HepG2 (cell line): ENCODE results near the gene TBCB. TPM values are rescaled to one million over a fixed set of nuclear protein-coding genes. Genes with fewer than 3 reads are reported as not detected.

Source experiments
- ATAC-seq: fragments of 200-7000 bp; cut with Tn5 transposase; 3 replicates; pipeline ENCODE4 v1.9.1; 2020; ENCODE audit warnings: mild to moderate bottlenecking, moderate library complexity
- BruUV-seq: library from RNA; stranded (reverse); fragments of 400-500 nt; replicated peaks from 2 replicates; lab custom pipeline; 2021; lab: Mats Ljungman, UMichigan
- CTCF ChIA-PET: fragments of 300-600 bp; formaldehyde crosslinking; extraction: SDS; loops from one replicate; lab custom pipeline; 2021; ENCODE audit warnings: low total read pairs, inconsistent platforms, low intra/inter-chr PET ratio; lab: Yijun Ruan, JAX
- POLR2A ChIA-PET: fragments of 350-600 bp; sonication (Branson Sonifier 250); formaldehyde crosslinking; loops from one replicate; lab custom pipeline; 2020; ENCODE audit warnings: antibody characterized with exemption, inconsistent platforms; lab: Yijun Ruan, JAX
- DNase-seq: peaks from one replicate; pipeline ENCODE4 v3.0.0-alpha.2; 2015; ENCODE audit warnings: low spot score
- FAIRE-seq: peaks from 3 replicates; lab custom pipeline; 2011; peaks lifted over from hg19 to GRCh38; lab: Jason Lieb, UNC
- H2AFZ ChIP-seq: one replicate; pipeline ENCODE4 v1.6.1; 2011; ENCODE audit warnings: low read length, inconsistent platforms
- H3K27ac ChIP-seq: fragments of 300-600 bp; 3 replicates; pipeline ENCODE4 v1.8.0; 2011; ENCODE audit warnings: mixed run types, mild to moderate bottlenecking, mixed read lengths, low read length, inconsistent platforms; ENCODE audit not compliant: insufficient read depth; ENCODE audit errors: extremely low read length
- H3K27me3 ChIP-seq, 2 experiments: fragments of 200-600 bp in 1 of 2; 2 replicates in 1 of 2; 3 replicates in 1 of 2; pipeline versions ENCODE4 v1.6.0 to v1.8.0; 2011; ENCODE audit warnings: low read length in 2 of 2, mild to moderate bottlenecking in 2 of 2, moderate library complexity in 2 of 2, inconsistent platforms in 1 of 2; ENCODE audit not compliant: insufficient read depth in 2 of 2, control insufficient read depth in 1 of 2
- H3K36me3 ChIP-seq, 2 experiments: fragments of 200-600 bp in 1 of 2; replicated peaks in 1 of 2; 2 replicates in 1 of 2; 3 replicates in 1 of 2; pipeline versions ENCODE4 v1.5.1 to v1.8.0; 2011; ENCODE audit warnings: low read length in 2 of 2, inconsistent platforms in 1 of 2; ENCODE audit not compliant: insufficient read depth in 2 of 2, control insufficient read depth in 1 of 2
- H3K4me1 ChIP-seq: 2 replicates; pipeline ENCODE4 v1.5.1; 2012; ENCODE audit warnings: low read length, inconsistent platforms; ENCODE audit not compliant: insufficient read depth
- H3K4me2 ChIP-seq: 2 replicates; pipeline ENCODE4 v1.6.0; 2011; ENCODE audit warnings: low read depth, low read length, inconsistent platforms
- H3K4me3 ChIP-seq, 3 experiments: fragments of 200-600 bp in 1 of 3; sonication (generic), shearing (Covaris generic) in 1 of 3; replicated peaks in 1 of 3; 2 replicates each; pipeline ENCODE4 v1.5.1; 2011 to 2016; ENCODE audit warnings: low read length in 3 of 3, inconsistent platforms in 2 of 3, low read depth in 2 of 3, mild to moderate bottlenecking in 2 of 3, control low read depth in 1 of 3, mixed read lengths in 1 of 3; ENCODE audit not compliant: insufficient read depth in 1 of 3
- H3K79me2 ChIP-seq: one replicate; pipeline ENCODE4 v1.6.1; 2011; ENCODE audit warnings: low read length, inconsistent platforms; ENCODE audit not compliant: insufficient read depth
- H3K9ac ChIP-seq: 2 replicates; pipeline ENCODE4 v1.6.0; 2011; ENCODE audit warnings: mild to moderate bottlenecking, low read depth, low read length, inconsistent platforms; ENCODE audit not compliant: insufficient read depth
- H3K9me3 ChIP-seq: 2 replicates; pipeline ENCODE4 v1.5.1; 2012; ENCODE audit warnings: mild to moderate bottlenecking, low read length
- H4K20me1 ChIP-seq: 2 replicates; pipeline ENCODE4 v1.6.0; 2011; ENCODE audit warnings: inconsistent platforms, mild to moderate bottlenecking, low read length, moderate library complexity; ENCODE audit not compliant: insufficient read depth
- DNMT1 ChIP-seq: sonication (generic); formaldehyde crosslinking; IDR thresholded peaks from 2 replicates; pipeline ENCODE4 v1.5.1; 2020; ENCODE audit warnings: mild to moderate bottlenecking, missing genetic modification reagents
- ESRRA ChIP-seq: sonication (generic); formaldehyde crosslinking; IDR thresholded peaks from 2 replicates; pipeline ENCODE4 v1.5.1; 2020; ENCODE audit warnings: mild to moderate bottlenecking, low read depth, missing genetic modification reagents
- KLF16 ChIP-seq, 2 experiments: sonication (generic) in 1 of 2; formaldehyde crosslinking in 1 of 2; IDR thresholded peaks; 2 replicates each; pipeline versions ENCODE4 v1.6.1 to v1.8.0; 2016 to 2023; ENCODE audit warnings: missing genetic modification reagents in 2 of 2, missing compliant biosample characterization in 1 of 2
- NFE2 ChIP-seq: sonication (generic); formaldehyde crosslinking; IDR thresholded peaks from 2 replicates; pipeline ENCODE4 v1.4.0; 2020; ENCODE audit warnings: missing genetic modification reagents
- NFYB ChIP-seq: sonication (generic); formaldehyde crosslinking; IDR thresholded peaks from 2 replicates; pipeline ENCODE4 v1.4.0; 2020; ENCODE audit warnings: missing genetic modification reagents
- POLR2AphosphoS5 ChIP-seq: IDR thresholded peaks from 2 replicates; pipeline ENCODE4 v1.6.1; 2012; ENCODE audit warnings: low read depth, low read length
- SRSF4 ChIP-seq: fragments of 200-400 bp; formaldehyde crosslinking; IDR thresholded peaks from one replicate; pipeline ENCODE4 v1.6.1; 2018; ENCODE audit warnings: mild to moderate bottlenecking, low read depth, low read length, moderate library complexity; ENCODE audit not compliant: poor library complexity, severe bottlenecking
- ZFP36L2 ChIP-seq: sonication (generic); formaldehyde crosslinking; IDR thresholded peaks from 2 replicates; pipeline ENCODE4 v1.4.0; 2020; ENCODE audit warnings: missing genetic modification reagents
- ZNF530 ChIP-seq: sonication (generic); formaldehyde crosslinking; IDR thresholded peaks from 2 replicates; pipeline ENCODE4 v1.5.0; 2020; ENCODE audit warnings: low read depth, mild to moderate bottlenecking, missing genetic modification reagents
- ZNF674 ChIP-seq: sonication (generic); formaldehyde crosslinking; IDR thresholded peaks from 2 replicates; pipeline ENCODE4 v1.5.0; 2020; ENCODE audit warnings: low read depth, mild to moderate bottlenecking, missing genetic modification reagents
- ZNF709 ChIP-seq: sonication (generic); formaldehyde crosslinking; IDR thresholded peaks from 2 replicates; pipeline ENCODE4 v1.5.0; 2020; ENCODE audit warnings: mild to moderate bottlenecking, missing genetic modification reagents
- WGBS: methylation state at CpG from one replicate; pipeline ENCODE4 v1.1.6; 2017; ENCODE audit warnings: low lambda C conversion rate; 5-methylcytosine and 5-hydroxymethylcytosine counted together
- in situ Hi-C: cut with HindIII; loops from 2 replicates; pipeline ENCODE4 v1.10.0; 2017; ENCODE audit warnings: low pct_unique_long_range_greater_than_20kb; ENCODE audit not compliant: extremely low pct_ligation_motif_present
- intact Hi-C: fragments of 100-400 bp; cut with micrococcal nuclease; formaldehyde crosslinking; loops from one replicate; pipeline ENCODE4 v1.10.0; 2022; ENCODE audit not compliant: unreplicated experiment
- polyA plus RNA-seq, 8 experiments: library from polyadenylated mRNA; depleted of rRNA in 3 of 8; stranded (reverse) in 7 of 8; unstranded in 1 of 8; fragments of >200 nt; fragmentation: Illumina TruSeq in 4 of 8; extraction: Trizol in 4 of 8; gene quantifications; 2 replicates each; pipeline versions ENCODE4 v1.2.1 to v1.2.3, GENCODE V29; 2011 to 2016; ENCODE audit warnings: low read depth in 4 of 8, missing spikeins in 1 of 8, mixed read lengths in 1 of 8; ENCODE audit not compliant: insufficient read depth in 1 of 8
- total RNA-seq, 5 experiments: library from RNA; depleted of rRNA; stranded (reverse); fragments of >200 nt; fragmentation: Illumina TruSeq; extraction: Trizol; gene quantifications; 2 replicates each; pipeline ENCODE4 v1.2.3, GENCODE V29; 2016; ENCODE audit warnings: low read depth in 1 of 5
- TF ChIP-seq, protein P1 (sequence below): sonication (generic); formaldehyde crosslinking; IDR thresholded peaks from 2 replicates; pipeline ENCODE4 v1.5.0; 2020; ENCODE audit warnings: missing genetic modification reagents
- TF ChIP-seq, protein P2 (sequence below): sonication (generic); formaldehyde crosslinking; IDR thresholded peaks from 2 replicates; pipeline ENCODE4 v1.5.1; 2020; ENCODE audit warnings: missing genetic modification reagents, mild to moderate bottlenecking, borderline replicate concordance
- TF ChIP-seq, protein P3 (sequence below): sonication (generic); IDR thresholded peaks from 2 replicates; pipeline ENCODE4 v1.6.1; 2016; ENCODE audit warnings: low read depth, borderline replicate concordance

Gene TBCB
- total and polyA plus RNA-seq, 2 of the 13 experiments (the other 11 are each of a cell fraction or from before 2014, with no cell fraction given), result 271 to 276 TPM

DNA sequence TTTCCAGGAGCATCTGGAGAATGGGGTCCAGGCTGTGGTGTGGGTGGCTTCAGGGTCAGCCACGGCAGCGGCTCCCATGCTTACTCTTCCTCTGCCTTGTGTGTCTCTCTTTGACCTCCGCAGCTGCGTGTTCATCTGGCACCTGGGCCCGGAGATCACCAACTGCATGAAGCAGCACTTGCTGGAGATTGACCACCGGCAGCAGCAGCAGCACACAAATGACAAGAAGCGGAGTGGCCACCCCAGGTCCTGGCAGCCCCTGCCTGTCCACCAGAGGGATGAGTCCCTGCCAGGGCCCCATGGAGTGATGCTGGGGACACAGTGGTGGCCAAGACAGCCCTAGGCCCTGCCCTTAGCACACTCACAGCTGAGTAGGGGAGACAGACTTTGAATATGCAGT, 22.7 kb upstream of the TBCB start (continued):
- no peak for TF ChIP-seq KLF16 (CRISPR knock-in tag; IDR thresholded peaks at IDR 0.05)
- TF ChIP-seq SRSF4, result no peak
- TF ChIP-seq, protein P1, sequence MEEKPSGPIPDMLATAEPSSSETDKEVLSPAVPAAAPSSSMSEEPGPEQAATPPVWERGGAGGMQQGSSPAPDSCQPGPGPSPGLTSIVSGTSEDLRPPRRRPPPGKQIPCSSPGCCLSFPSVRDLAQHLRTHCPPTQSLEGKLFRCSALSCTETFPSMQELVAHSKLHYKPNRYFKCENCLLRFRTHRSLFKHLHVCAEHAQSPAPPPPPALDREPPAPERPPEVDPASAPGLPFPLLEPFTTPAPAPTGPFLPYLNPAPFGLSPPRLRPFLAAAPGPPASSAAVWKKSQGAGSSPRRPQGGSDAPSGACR (CRISPR knock-in tag), result no peak

DNA sequence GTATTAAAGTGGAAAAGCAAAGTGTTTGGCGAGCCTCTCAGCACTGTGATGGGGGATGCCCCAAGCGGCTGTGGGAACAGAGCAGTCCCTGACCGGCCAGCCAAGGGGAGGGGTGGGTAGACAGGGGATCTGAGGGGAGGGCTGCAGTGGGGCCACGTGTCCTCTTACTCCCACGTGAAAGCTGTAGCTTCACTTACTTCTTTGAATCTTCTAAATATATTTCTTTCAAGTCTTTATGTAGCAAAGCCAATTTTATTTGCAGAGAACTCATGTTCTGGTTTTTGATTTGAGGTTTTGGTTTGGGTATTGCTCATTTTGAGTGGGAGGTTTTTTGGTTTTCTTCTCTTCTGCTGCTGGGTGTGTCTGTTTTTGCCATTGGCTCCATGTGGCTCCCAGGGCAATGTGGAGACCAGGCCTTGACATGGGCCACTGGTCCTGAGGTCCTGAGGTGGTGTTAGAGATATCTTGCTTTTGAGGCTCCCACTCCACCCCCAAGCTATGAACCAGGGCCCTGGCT, 22.1 kb upstream of the TBCB start:
- H3K9ac ChIP-seq, result no peak overlapping the region
- in situ Hi-C loops, result no loop called here
- no peaks in the 10 kb centered on the region for H3K9me3 ChIP-seq
- H3K4me1 ChIP-seq, result no peaks in the 10 kb centered on the region
- no peak for ATAC-seq
- BruUV-seq, result no TSS peak
- no peak overlapping the region for H3K4me3 ChIP-seq
- no peaks in the 10 kb centered on the region for H3K27me3 ChIP-seq
- TF ChIP-seq, protein P2, sequence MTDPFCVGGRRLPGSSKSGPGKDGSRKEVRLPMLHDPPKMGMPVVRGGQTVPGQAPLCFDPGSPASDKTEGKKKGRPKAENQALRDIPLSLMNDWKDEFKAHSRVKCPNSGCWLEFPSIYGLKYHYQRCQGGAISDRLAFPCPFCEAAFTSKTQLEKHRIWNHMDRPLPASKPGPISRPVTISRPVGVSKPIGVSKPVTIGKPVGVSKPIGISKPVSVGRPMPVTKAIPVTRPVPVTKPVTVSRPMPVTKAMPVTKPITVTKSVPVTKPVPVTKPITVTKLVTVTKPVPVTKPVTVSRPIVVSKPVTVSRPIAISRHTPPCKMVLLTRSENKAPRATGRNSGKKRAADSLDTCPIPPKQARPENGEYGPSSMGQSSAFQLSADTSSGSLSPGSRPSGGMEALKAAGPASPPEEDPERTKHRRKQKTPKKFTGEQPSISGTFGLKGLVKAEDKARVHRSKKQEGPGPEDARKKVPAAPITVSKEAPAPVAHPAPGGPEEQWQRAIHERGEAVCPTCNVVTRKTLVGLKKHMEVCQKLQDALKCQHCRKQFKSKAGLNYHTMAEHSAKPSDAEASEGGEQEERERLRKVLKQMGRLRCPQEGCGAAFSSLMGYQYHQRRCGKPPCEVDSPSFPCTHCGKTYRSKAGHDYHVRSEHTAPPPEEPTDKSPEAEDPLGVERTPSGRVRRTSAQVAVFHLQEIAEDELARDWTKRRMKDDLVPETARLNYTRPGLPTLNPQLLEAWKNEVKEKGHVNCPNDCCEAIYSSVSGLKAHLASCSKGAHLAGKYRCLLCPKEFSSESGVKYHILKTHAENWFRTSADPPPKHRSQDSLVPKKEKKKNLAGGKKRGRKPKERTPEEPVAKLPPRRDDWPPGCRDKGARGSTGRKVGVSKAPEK (CRISPR knock-in tag), result no peak
- no peak for TF ChIP-seq ZNF709
- TF ChIP-seq ZNF530 (CRISPR knock-in tag), result no peak
- no peak for TF ChIP-seq ESRRA (CRISPR knock-in tag)
- TF ChIP-seq, protein P3, sequence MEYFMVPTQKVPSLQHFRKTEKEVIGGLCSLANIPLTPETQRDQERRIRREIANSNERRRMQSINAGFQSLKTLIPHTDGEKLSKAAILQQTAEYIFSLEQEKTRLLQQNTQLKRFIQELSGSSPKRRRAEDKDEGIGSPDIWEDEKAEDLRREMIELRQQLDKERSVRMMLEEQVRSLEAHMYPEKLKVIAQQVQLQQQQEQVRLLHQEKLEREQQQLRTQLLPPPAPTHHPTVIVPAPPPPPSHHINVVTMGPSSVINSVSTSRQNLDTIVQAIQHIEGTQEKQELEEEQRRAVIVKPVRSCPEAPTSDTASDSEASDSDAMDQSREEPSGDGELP, result no peak
- no peak for TF ChIP-seq DNMT1
- no peak for TF ChIP-seq ZNF674
- no peak for TF ChIP-seq NFYB
- TF ChIP-seq NFE2, result no peak
- TF ChIP-seq ZFP36L2, result no peak
- TF ChIP-seq POLR2AphosphoS5, result no peak
- TF ChIP-seq, all 625 proteins: peak for 0
- WGBS, result 96% methylated on average over 5 of the region's 5 CpGs
- intact Hi-C loops, result no loop called here
- Histone ChIP-seq H3K79me2 (no peaks in the 10 kb centered on the region), H4K20me1 (no peaks in the 10 kb centered on the region), H3K36me3 (peaks cover 16 to 53% of the 10 kb centered on the region in 2 experiments; a peak in 4 of 5 replicates), H3K4me2 (no peak overlapping the region), H2AFZ (no peak overlapping the region), H3K27ac (no peak overlapping the region)
- DNase-seq, result no peak
- POLR2A ChIA-PET, result no interaction called here
- FAIRE-seq, result no peak
- CTCF ChIA-PET, result no interaction called here
